ENCODE results near the gene ASB6.

Gene ASB6, protein sequence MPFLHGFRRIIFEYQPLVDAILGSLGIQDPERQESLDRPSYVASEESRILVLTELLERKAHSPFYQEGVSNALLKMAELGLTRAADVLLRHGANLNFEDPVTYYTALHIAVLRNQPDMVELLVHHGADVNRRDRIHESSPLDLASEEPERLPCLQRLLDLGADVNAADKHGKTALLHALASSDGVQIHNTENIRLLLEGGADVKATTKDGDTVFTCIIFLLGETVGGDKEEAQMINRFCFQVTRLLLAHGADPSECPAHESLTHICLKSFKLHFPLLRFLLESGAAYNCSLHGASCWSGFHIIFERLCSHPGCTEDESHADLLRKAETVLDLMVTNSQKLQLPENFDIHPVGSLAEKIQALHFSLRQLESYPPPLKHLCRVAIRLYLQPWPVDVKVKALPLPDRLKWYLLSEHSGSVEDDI

DNA sequence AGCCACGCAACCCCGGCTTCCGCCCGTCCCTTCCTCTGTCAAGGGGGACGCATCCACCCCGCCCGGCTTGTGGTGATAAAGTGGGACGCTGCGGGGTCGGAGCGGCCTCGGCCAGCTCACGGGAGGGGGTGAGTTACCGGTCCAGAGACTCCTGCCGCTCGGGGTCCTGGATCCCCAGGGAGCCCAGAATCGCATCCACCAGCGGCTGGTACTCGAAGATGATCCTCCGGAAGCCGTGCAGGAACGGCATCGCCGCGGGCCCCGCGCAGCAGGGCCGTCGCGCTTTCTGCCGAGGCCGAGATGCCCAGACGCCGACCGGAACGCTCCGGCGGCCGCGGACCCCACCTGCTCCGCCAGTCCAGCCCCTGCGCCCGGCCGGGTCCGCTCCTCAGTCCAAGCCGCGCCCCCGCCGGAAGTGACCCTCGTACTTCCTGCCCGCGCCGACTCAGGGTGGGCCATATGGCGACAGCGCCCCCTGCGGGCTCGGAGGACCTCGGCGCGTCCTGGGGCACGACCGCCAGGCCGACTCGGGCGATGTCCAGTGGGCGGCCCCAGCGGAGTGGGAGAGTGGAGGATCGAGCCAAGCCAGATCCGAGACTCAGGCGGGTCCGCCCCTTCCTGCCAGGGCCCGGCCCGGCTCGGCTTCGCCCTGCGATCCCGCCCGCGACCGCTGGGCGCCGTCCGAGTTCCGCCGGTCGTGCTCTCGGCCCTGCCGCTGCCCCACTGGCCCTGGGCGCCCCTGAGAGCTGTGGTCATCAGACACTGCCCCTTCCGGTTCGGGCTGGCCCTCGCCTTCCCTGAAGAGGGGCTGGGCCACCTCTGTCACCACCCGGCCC lies at the start of gene ASB6:
TSS of gene ASB6 (minus strand) at position 402 of the 836 bp plus-strand sequence. CDS start at position 250, 152 bp downstream.
- no peak for FAIRE-seq

DNA sequence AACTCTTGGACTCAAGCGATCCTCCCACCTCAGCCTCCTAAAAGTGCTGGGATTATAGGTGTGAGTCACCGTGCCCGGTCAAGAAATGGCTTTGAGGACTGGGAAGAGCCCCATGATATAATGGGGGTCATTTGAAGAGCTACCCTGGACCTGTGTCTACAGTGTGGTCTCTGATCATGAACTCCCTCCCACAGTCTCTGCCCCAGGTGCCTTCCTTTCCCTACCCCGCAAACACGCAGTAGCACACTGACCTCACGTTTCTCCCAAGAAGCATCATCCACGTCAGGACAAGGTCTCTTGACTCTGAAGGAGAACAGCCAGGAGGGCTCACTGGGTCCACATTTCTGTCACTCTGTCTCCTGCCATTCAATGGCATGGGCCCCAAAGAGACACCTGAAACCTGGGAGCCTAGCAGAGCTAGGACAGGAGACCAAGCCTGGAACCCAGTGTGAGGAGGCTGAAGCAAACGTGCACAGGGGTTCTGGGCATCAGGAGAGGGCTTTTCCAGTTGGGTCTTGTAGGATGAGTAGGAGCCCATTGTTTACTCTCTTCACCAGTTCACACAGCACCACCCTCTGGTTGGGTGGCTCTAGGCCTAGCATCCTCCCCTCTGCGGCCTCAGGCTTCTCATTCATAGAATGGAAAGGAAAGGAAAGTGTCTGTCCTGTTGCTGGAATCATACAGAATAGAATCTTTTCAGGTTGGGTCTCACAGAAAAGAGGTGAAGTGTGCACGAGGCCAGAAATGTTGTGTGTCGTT lies 46.5 kb upstream of the ASB6 start:
- no peak for FAIRE-seq

DNA sequence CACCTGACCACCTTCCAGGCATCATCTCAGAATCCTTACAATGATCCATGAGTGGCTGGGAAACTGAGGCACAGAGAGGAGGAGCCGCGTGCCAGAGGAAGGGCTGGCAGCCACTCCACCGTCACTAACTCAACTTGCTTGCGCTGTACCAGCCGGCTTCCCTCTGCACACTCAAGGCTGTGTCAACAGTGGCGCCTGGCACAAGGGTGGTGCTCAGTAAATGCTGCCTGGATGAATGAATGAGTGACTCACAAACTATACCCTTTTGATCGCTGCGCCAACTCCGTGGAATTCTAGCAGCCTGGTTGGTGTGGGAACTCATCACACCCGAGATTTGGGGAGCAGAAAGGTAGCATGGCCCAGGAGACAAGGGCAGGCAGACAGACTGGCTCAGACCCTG lies 45.4 kb upstream of the ASB6 start:
- no peak for FAIRE-seq

DNA sequence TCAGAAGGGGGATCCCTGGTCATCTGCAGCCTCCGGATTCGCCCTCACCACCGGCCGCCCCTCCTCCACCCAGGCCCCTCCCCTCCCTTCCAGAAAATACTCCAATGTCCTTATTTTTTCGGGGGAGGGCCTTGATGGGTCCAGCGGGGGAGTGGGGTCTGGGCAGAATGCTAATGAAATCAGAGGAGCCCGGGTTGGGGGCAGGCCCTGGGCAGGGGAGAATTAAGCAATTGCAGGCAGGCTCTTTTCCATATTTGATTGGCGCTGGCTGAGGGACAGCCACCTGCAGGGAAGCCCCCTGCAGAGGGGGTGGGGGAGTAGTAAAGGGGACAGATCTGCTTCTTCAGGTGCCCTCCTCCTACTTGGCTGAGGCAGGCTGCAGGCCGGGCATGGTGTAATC lies 44.8 kb upstream of the ASB6 start:
- FAIRE-seq = no peak

DNA sequence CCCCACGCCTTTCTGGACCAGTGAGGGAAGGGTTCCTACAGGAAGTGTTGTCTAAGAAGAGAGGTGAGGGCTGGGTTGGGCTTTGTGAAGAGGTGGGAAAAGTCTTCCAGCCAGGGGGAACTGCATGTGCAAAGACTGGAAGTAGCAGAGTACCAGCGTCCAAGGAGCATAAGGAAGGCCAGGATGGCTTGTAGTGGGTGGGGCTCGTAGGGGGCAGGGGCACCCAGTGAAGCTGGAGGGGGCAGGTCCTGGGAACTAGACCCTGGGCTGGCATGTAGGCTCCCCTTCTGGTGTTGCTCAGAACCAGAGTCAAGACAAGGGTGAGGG lies 43.9 kb upstream of the ASB6 start:
- FAIRE-seq = no peak

DNA sequence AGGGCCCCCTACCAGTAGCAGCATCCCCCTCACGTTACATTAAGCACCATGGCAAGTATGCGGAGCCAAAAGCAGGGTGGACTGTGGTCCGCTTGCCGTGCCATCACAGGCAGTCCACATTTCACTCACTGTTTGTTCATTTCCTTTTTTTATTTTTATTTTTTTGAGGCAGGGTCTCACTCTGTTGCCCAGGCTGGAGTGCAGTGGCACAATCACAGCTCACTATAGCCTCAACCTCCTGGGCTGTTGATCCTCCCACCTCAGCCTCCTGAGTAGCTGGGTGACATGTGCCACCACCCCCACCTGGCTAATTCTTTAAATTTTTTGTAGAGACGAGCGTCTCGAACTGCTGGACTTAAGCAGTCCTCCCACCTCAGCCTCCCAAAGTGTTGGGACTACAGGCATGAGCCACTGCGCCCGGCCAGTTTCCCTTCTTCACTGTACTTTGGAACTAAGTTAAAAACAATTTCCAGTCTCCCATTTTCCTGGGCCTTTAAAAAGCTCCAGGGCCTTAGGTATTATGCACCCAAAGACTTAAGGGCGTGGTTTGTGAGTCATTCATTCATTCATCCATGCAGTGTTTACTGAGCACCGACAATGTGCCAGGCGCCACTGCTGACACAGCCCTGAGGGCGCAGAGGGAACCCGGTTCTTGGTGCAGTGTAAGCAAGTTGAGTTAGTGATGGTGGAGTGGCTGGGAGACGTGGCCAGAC lies 43.4 kb upstream of the ASB6 start:
- FAIRE-seq = no peak

DNA sequence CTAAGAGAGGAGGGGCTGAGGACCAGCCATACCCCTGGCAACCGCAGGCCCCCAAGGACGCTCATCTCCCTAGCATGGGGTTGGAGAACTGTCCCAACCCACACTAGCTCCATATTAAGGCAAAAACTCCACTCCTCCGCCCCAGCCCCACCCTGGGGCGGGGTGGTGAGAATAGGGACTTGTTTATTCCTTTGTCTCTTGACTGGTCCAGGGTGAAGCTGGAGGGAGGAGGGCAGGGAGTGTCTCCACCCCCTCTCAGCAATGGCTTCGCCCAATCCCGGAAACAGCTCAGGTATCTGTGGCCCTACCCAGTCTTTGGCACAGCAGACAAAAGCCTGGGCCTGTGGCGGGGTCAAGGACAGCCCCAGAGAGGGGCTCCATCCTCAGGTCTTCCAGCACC lies 40.4 kb upstream of the ASB6 start:
- no peak for FAIRE-seq

DNA sequence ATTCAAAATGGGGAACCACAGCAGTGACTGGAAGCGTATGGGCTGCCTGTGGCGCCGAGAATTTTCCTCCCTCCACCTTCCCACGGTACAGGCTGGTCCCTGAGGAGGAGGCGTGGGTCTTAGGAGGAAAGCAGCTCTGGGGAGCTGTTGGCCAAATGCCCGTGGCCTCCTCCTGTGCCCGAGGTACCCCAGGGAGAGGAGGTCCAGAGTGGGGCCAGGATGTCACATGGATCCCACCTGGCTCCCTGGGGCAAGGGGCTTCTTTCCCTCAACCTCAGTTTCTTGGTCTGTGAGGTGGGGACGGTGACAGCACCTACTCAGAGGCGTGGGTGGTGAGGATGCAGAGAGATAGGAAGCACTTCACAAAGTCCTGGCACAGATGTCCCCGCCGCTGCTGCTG lies 40.0 kb upstream of the ASB6 start:
- FAIRE-seq = no peak

DNA sequence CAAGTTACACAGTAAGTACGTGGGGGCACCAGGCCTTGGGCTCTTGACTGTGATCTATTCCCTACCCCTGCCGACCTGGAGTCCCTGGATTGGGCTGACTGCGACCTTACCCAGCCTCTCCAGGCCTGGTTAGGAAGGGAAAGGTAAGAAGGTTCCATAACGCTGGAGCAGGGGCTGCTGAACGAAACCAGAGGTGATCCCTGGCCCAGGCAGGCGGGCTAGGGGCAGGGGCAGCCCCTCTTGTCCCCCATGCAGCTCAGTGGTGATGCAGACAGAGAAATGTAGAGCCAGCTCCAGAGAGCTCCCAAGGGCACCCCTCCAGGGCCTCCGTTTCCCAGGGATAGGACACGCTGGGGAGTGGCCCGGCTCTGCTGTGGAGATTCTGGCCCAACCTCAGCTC lies 37.6 kb upstream of the ASB6 start:
- no peak for FAIRE-seq

DNA sequence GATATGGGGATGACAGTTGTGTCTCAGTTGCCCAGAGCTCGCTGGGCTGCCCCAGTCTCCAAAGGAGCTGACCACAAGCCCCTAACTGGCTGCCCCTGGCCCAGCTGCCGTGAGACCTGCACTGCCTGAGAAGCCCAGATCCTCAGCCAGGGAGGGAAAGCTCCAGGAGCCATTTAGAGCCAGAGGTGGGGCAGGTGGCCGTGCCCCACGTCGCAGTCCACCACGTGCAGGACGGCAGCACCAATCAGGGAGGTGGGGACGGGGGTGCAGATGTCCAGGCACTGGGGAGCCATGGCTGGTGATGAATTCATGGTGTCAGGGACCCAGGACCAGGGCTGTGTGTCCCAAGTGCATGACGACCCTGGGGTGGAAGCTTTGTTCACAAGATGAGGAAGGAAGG lies 36.9 kb upstream of the ASB6 start:
- no peak for FAIRE-seq

DNA sequence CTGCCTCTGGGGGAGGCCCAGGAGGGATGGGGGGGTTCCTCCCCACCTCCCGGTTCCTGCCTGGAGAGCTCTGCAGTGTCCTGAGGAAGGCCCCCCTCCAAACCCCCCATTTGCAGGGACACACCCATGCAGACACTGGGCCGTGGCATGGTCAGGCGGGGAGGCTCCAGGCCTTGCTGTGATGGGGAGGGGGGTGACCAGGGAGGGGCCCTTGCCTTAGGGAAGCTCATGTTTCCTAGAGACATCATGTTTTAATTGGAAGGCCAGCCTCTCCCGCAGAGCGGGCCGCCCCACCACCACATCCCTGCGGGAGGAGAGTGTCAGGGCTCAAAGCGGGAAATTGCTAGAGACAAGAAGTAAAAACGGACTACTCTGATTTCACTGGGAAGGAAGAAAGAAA lies 35.5 kb upstream of the ASB6 start:
- FAIRE-seq = no peak

DNA sequence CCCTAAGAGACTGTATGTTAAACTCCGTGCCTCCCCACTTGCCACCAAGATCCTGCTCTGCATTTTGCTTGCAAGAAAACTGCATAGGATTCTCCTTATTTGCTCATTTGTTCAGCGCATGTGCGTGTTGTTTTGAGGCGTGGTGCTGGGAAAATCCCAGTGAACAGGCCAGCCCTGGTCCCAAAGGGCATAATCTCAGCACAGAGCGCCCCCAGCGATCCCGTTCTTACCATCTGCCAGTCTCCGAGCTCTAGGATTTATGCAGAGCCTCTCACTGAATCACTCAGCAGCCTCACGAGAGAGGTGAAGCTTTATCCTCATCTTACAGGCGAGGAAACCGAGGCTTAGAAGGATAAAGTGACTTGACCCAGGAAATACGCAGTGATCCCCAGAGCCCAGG lies 35.0 kb upstream of the ASB6 start:
- no peak for FAIRE-seq

DNA sequence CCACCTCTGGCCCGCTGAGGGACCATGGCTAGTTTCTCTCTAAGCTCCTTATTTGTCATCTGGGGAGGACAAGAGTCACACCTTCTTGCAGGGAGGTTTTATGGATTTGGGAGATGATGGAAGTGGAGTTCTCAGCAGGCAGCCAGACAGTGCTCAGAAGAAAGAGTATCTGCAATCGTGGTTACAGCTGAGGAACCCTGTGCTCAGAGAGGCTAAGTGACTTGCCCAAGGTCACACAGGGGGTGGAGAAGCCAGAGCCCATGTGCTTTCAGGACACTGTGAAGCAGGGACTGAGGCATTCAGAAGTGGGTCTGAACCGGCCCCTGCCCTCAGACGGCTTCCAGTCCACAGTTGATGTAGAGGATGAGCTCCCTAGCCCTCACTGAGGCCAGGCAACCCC lies 34.3 kb upstream of the ASB6 start:
- no peak for FAIRE-seq

DNA sequence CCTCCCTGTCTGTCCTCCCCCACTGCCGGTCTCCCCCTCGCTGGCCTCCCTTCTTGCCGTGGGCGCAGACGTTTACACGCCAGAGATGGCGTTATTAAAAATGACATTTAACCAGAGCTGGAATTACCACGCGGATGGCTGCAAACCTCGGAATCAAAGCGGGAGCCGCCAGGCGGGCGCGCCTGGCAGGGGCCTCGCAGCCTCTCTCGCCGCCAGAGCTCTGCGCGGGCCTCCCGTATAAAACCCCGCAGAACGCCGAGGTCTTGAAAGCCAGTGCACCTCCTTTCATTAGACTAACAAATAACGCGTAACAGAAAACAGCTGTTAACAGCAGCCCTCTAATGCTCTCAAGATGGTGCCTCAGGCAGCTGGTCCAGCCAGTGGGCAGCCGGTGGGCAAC lies 33.7 kb upstream of the ASB6 start:
- no peak for FAIRE-seq

DNA sequence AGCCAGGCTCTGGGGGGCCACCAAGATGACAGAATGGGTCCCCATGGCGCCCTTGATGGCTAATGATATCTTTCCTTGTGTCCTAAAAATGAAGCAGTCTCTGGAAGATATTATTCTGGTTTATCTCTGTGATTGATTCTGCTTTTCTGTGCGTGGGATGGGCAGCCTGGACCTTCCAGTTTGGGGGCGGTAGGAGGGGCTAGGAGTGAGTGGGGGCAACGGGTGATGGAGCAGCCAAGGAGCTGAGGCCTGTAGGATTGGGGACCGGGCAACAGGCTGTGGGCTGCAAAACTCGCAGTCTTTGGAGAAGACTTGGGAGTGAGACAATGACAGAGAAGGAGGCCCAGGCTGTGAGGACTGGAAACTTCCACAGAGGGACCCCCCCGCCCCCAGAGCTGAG lies 32.3 kb upstream of the ASB6 start:
- FAIRE-seq = no peak

DNA sequence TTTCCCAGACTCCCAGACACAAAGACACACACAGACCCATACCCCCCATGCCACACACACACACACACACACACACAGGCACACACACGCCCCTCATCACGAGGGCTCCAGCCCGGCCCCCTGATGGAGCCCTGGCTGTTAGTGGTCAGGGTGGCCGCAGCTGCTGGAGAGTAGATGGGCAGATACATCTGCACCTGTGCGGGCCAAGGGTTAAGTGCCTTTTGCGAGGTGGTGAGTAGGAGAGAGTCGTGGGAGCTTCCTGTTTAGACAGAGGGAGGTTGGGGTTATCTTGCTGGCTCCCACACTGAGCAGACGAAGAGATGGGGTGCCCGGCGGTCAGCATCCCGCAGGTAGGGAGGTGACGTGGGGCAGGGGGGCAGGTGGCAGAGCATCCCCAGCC lies 31.7 kb upstream of the ASB6 start:
- no peak for FAIRE-seq

DNA sequence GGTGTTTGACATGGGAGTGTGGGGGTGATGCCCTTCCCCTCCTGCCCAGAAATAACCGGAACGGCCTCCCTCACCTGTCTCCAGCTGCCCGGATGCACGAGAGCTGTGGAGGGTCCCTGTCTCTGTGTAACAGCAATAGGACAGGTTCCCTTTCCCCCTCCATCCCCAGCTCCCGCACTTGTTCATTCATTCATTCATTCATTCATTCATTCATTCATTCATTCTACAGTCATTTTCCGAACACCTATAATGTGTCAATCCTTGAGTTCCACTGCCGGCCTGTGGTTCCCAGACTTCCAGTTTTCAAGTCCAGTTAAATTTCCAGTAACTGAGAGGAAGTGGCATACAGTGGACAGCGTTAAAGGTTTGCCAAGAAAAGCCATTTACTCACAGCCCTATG lies 30.8 kb upstream of the ASB6 start:
- FAIRE-seq = no peak

DNA sequence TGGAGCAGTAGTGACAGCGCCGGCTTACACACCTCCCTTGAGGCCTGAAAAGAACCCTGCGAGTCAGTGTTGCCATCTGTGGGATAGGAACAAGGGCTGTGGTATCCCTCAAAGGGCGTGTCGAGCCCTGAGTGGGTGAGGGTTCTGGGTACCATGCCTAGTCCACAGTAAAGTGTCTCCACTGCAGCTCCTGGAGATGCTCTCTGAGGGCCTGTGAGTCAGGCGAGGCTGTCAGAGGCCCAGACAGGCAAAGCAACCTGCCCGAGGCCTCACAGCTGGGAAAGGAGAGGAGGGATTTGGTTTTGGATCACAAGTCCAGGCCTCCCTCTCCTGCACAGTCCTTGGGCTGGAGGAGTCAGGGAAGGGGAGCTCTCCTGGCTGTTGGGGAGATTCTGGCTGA lies 29.6 kb upstream of the ASB6 start:
- no peak for FAIRE-seq

DNA sequence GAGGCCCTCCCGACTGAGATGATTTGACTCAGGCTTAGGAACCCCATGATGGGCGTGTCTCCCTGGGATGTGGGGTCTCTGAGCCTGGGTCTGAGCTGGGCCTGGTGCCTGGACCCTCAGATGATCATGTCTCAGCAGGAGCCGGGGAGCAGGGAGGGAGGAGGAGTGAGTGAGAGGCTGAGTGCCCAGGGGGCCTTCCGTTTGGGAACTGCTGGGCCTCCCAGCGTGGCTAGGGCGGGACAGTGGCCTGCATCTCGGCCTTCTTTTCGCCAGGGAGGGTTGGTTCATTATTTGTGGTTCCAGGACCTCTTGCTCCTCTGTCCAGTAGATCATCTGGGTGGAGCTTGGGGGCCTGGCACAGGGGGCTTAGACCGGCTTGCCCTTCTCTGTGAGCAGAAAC lies 29.1 kb upstream of the ASB6 start:
- no peak for FAIRE-seq

DNA sequence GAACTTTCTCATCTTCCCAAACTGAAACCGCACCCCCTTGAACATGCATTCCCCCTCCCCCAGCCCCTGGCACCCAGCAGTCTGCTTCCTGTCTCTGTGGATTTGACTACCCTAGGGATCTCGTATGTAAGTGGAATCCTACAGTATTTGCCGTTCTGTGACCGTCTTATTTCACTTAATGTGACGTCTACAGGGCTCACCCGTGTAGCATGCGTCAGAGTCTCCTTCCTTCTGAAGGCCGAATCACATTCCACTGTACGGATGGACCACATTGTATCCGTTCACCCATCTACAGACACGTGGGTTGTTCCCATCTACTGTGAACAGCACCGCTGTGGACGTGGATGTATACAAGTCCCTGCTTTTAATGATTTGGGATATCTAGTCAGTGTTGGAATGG lies 28.0 kb upstream of the ASB6 start:
- FAIRE-seq = no peak

DNA sequence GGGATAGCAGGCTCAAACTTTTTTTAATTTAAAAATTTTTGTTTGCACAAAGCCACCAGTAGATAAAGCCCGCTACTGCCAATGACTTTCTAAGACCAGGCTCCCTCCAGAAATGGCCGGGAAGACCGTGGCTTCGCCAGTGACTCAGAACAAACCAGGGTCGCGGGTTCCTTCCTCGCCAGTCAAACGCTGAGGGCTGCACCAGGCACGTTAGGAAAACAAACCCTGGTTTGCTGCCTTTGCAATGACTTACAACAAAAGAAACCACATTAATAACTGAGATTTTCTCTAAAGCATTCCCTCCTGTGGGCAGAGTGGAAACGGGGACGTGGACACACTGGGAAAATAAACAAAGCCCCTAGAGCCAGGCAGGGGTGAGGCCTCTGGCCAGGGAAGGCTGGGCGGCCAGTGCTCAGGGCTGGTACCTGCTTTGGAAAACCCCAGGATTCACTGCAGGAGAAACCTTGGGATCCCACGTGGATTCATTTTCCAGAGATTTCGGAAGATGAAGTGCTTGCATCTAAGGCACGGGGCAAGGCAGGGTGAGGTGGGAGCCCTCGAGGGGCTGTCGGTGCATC lies 27.3 kb upstream of the ASB6 start:
- FAIRE-seq = no peak

DNA sequence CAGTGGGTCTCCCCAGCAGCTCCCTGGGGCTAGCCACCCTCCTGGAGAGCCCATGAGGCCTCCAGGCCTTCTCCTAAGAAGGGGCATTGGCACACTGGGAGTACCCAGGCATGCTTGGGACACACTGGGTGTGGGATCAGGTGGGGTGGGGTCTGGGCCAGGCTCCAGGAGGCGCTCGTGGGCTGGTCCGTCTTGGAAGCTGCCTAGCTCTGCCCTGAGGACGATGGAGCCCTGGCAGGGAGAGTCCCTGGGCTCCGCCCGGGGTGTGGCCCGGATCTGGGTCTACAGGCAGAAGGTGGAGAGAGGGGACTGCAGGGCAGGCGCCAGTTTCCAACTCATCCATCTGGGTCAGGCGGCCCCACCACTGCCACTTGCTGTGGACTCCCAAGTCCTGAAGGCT lies 25.9 kb upstream of the ASB6 start:
- FAIRE-seq = no peak

DNA sequence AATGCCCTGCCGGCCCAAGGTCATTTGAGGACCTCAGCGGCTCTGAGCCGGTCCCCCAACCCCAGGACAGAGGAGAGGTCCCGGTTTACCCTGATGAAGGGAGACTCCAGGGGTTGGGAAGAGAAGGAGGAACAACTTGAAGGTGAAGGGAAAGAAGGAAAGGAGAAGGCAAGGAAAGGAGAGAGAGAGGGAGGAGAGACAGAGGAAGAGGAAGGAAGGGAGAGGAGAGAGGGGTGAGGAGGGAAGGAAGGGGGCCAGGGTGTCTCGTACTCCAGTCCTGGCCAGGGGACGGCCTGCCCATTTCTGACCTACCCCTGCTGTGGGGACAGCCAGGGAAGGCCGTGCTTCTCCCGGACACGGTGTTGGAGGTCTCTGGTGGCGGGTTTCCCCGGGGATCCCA lies 25.4 kb upstream of the ASB6 start:
- no peak for FAIRE-seq

Measured in colon (tissue), 2 donors.